SU-DHL-6 (cell line): ENCODE results near the gene GTF2A1.

Experiments used
- CTCF ChIP-seq: fragments of 200-600 bp; sonication (generic); IDR thresholded peaks from one replicate; pipeline ENCODE4 v1.5.1; 2017; ENCODE audit warnings: antibody characterized with exemption, mild to moderate bottlenecking, low read length, moderate library complexity; ENCODE audit not compliant: insufficient read depth, poor library complexity, severe bottlenecking
- EZH2phosphoT487 ChIP-seq: fragments of 200-600 bp; sonication (generic), shearing (Covaris generic); conservative IDR thresholded peaks from 2 replicates; pipeline ENCODE4 v1.6.1; 2018; ENCODE audit warnings: mild to moderate bottlenecking, antibody characterized with exemption, low read length, moderate library complexity, mixed read lengths

GRCh38 chr14:81178063-81178462 lies 42.7 kb downstream of the GTF2A1 start:
- TF ChIP-seq CTCF (no peak), EZH2phosphoT487 (no peak)
